IPS DF 6.9 (cell line): ENCODE measurements around the gene CCDC83.
"Not testable (repeated sequence)": the region's sequence is repeated elsewhere in the genome, so short reads cannot be mapped to it uniquely, and the experiment has no call there.

ENCODE experiments used
- DNase-seq: peaks from one replicate; pipeline ENCODE4 v3.0.0-alpha.2; 2013; ENCODE audit warnings: low read depth, low spot score
- H3K27ac ChIP-seq: one replicate; pipeline ENCODE4 v1.5.1; 2013; ENCODE audit warnings: low read length, control low read depth
- H3K27me3 ChIP-seq: 2 replicates; pipeline ENCODE4 v1.6.1; 2013; ENCODE audit warnings: mild to moderate bottlenecking, low read length; ENCODE audit not compliant: control insufficient read depth, insufficient read depth
- H3K36me3 ChIP-seq: 2 replicates; pipeline ENCODE4 v1.6.1; 2013; ENCODE audit warnings: low read length; ENCODE audit not compliant: control insufficient read depth, insufficient read depth
- H3K4me1 ChIP-seq: 2 replicates; pipeline ENCODE4 v1.6.1; 2013; ENCODE audit warnings: low read length; ENCODE audit not compliant: control insufficient read depth, insufficient read depth
- H3K4me3 ChIP-seq: 2 replicates; pipeline ENCODE4 v1.5.1; 2013; ENCODE audit warnings: mild to moderate bottlenecking, low read length
- H3K9me3 ChIP-seq: 2 replicates; pipeline ENCODE4 v1.6.1; 2013; ENCODE audit warnings: low read length, inconsistent platforms; ENCODE audit not compliant: control insufficient read depth, insufficient read depth
- WGBS: extraction: QIAGEN DNeasy Blood & Tissue Kit; methylation state at CpG from one replicate; pipeline ENCODE4 v1.1.7; 2013; ENCODE audit warnings: mixed read lengths, missing lambda C conversion rate; ENCODE audit not compliant: insufficient read length, insufficient coverage; 5-methylcytosine and 5-hydroxymethylcytosine counted together

CCDC83 gene

DNA sequence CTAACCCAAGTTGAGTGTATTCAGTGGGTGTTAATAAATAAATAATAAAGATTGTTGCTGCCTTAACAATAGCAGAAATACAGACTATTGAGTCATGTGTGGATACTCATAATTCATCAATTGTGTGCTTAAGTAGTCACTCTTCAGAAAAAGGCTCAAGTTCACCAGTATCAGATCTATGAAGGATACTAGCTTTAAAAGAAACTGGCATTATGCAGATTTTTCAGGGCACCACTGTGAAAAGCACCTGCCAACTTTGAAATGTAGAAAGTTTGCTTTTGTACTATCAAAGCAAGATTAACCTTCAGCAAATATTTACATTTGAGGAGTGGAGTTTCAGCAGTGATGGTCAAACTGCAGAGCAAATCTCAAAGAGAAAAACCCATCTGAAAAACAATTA lies 24.1 kb upstream of the CCDC83 start:
- Histone ChIP-seq H3K27ac (no peak overlapping the region), H3K4me1 (no peaks in the 10 kb centered on the region), H3K4me3 (no peak overlapping the region), H3K9me3 (no peaks in the 10 kb centered on the region), H3K27me3 (no peaks in the 10 kb centered on the region), H3K36me3 (no peaks in the 10 kb centered on the region)
- no peak for DNase-seq

DNA sequence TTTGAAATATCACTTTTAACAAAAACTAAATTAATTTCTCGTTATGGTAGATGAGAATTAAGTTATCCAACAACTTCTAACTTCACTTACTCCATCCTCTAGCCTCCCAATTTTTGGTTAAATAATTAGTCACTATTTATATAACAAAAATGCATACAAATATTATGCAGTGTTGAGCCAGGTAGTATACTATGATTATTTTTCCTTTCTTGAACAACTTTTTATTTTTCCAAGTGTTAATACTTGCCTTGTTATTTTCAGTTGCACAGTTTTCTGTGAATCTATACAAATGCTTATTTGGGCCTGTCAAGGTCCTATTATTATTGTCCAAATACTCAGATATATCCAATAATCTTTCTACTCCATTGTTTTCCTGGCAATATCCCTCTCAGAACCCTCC lies 19.9 kb upstream of the CCDC83 start:
- WGBS, result 100% methylated on average over 1 of the region's 1 CpG
- Histone ChIP-seq H3K4me3 (no peak overlapping the region), H3K4me1 (no peaks in the 10 kb centered on the region), H3K27me3 (no peaks in the 10 kb centered on the region), H3K36me3 (no peaks in the 10 kb centered on the region), H3K27ac (no peak overlapping the region), H3K9me3 (no peaks in the 10 kb centered on the region)
- DNase-seq, result no peak

DNA sequence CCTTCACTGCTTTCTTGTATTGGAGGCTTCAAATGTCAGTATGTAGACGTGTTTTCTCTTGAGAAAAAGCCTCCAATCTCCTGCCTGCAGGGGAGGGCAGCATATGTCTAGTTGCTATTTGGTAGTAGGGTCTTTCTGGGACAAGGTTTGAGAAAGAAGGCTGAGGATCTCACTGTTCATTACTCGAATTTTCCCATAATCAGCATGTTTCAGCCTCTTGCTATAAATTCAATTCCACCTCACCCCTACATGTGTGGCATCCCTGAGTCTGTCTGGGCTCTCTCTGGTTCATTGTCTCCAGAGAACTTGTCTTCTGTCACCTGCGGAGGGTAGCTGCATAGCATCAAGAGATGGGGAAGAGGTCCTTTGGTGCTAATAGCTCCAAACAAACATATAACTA lies 19.5 kb upstream of the CCDC83 start:
- Histone ChIP-seq H3K4me3 (no peak overlapping the region), H3K4me1 (no peaks in the 10 kb centered on the region), H3K36me3 (no peaks in the 10 kb centered on the region), H3K27ac (no peak overlapping the region), H3K9me3 (no peaks in the 10 kb centered on the region), H3K27me3 (no peaks in the 10 kb centered on the region)
- WGBS, result no CpG with 5 or more reads among the region's 3 CpGs
- no peak for DNase-seq

- not testable (repeated sequence) for H3K36me3 ChIP-seq, H3K27ac ChIP-seq, DNase-seq, H3K4me1 ChIP-seq, H3K4me3 ChIP-seq, H3K9me3 ChIP-seq, H3K27me3 ChIP-seq
Observed at GRCh38 chr11:85840932-85841331, 14.3 kb upstream of the CCDC83 start.

DNA sequence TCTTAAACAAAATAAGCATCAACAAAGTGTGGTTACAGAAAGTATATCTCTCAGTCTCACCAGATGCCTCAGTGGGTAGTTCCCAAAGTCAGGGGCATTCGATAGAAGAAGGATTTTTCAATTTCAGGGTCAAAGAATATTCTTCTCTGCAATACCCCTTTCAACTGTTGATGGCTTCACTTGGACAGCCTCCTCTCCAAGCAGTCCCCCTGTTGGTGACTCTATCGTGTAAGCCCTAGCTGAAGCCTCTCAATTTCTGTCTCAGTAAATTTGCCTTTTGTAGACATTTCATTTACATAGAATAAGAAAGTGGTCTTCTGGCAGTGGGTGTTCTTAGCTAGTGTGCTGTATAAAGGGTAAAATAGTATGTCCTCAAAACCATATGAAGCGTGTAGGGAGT lies 11.3 kb upstream of the CCDC83 start:
- no CpG with 5 or more reads among the region's 3 CpGs for WGBS
- Histone ChIP-seq H3K9me3 (no peaks in the 10 kb centered on the region; the same call in 1 of the 2 replicates), H3K27me3 (no peaks in the 10 kb centered on the region), H3K4me1 (no peaks in the 10 kb centered on the region), H3K36me3 (no peaks in the 10 kb centered on the region), H3K27ac (no peak overlapping the region), H3K4me3 (no peak overlapping the region)
- DNase-seq, result no peak

DNA sequence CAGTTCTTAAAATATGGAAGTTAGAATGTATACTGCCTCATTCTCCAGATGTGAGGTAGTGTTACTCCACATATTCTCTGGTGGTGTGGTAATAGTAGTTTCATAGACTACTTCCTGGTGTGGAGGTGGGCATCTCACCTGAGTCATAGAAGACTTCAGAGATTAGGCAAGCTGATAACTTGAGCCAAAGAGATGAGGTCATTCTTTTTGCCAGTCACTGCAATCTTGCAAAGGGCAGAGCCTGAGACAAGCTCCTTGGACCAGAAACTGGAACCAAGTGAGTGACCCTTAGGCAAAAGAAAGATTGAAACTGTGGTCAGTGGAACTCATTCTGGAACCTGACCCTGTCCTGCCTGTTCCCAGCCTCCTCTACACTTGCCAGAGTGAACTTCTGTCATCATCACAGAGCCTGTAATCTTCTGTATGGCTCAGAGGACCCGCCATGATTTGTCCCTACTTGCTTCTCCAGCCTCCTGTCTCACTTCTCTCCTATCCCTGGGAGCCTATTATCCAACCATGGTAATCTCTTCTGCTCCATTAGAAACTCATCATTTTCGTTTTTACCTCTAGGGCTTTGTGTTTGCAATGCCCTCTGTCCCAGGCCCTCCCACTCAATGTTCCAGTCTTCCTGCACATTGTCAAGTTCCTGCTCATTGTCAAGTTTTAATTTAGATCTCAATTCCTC lies 10.6 kb upstream of the CCDC83 start:
- no peak overlapping the region for H3K27ac ChIP-seq
- H3K9me3 ChIP-seq, result no peaks in the 10 kb centered on the region; the same call in 1 of the 2 replicates
- no peak overlapping the region for H3K4me3 ChIP-seq
- no peaks in the 10 kb centered on the region for H3K4me1 ChIP-seq
- no peak for DNase-seq
- no peaks in the 10 kb centered on the region for H3K27me3 ChIP-seq
- no peaks in the 10 kb centered on the region for H3K36me3 ChIP-seq
- no CpG with 5 or more reads among the region's 2 CpGs for WGBS

GRCh38 chr11:85845124-85845631 lies 10.0 kb upstream of the CCDC83 start:
- WGBS, result no CpG with 5 or more reads among the region's 1 CpG
- Histone ChIP-seq H3K4me1 (no peaks in the 10 kb centered on the region), H3K4me3 (no peak overlapping the region), H3K27ac (no peak overlapping the region), H3K9me3 (no peaks in the 10 kb centered on the region; the same call in 1 of the 2 replicates), H3K36me3 (no peaks in the 10 kb centered on the region), H3K27me3 (no peaks in the 10 kb centered on the region)
- DNase-seq, result no peak

DNA sequence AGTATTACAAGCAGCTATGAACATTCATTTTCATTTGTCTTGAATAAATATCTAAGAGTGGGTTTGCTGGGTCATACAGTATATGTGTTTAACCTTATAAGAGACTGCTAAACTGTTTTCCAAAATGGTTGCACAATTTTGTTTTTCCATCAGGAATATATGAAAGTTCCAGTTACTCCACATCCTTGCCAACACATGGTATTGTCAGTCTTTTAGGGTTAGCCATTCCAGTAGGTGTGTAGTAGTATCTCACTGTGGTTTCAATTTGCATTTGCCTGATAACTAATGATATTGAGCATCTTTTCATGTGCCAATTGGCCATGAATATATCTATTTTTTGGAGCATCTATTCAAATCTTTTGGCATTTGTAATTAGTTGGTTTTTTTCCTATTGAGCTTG lies 7.7 kb upstream of the CCDC83 start:
- Histone ChIP-seq H3K4me3 (no peak overlapping the region), H3K36me3 (peaks cover 2% of the 10 kb centered on the region; the same call in 1 of the 2 replicates), H3K27me3 (no peaks in the 10 kb centered on the region), H3K27ac (no peak overlapping the region), H3K4me1 (no peaks in the 10 kb centered on the region), H3K9me3 (no peaks in the 10 kb centered on the region; the same call in 1 of the 2 replicates)
- no peak for DNase-seq

DNA sequence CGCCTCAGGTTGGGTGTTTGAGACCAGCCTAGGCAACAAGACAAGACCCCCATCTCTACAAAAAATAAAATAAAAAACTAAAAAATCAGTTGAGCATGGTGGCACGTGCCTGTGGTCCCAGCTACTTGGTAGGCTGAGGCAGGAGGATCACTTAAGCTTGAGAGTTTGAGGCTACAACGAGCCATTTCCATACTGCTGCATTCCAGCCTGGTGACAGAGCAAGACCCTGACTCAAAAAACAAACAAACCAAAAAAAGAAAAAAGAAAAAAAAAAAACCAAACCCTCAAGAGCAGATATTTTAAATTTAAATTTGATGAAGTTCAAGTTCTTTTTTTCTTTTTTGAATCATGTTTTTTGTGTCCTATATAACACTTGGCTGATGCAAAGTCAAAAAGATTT lies 7.2 kb upstream of the CCDC83 start:
- DNase-seq, result no peak
- no CpG with 5 or more reads among the region's 3 CpGs for WGBS
- H3K27ac ChIP-seq, result no peak overlapping the region

DNA sequence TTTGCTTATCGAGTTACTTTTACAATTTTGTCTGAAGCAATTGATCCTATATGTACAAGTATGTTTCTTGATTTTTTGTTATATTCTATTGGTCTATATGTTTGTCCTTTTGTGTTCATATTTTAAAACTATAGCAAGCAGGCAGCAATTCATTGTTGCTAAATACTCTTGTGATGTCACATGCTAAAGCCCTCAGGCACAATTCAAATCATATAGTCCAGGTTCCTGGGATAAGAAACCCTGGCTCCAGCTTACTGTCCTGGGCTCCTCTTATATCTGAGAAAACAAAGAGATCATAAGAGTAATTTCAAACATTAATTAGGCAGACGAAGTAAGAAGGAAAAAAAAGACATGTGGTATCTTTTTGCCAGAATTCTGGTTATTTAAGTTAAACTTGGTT lies 6.6 kb upstream of the CCDC83 start:
- Histone ChIP-seq H3K36me3 (peaks cover 3% of the 10 kb centered on the region; the same call in 1 of the 2 replicates), H3K9me3 (no peaks in the 10 kb centered on the region; the same call in 1 of the 2 replicates), H3K27me3 (no peaks in the 10 kb centered on the region), H3K4me1 (no peaks in the 10 kb centered on the region), H3K27ac (no peak overlapping the region), H3K4me3 (no peak overlapping the region)
- no CpG with 5 or more reads among the region's 2 CpGs for WGBS
- DNase-seq, result no peak

More for the DNA sequence above, 7.2 kb upstream of the CCDC83 start:
- Histone ChIP-seq H3K4me3 (no peak overlapping the region), H3K27me3 (no peaks in the 10 kb centered on the region), H3K9me3 (no peaks in the 10 kb centered on the region; the same call in 1 of the 2 replicates), H3K36me3 (peaks cover 3% of the 10 kb centered on the region; the same call in 1 of the 2 replicates), H3K4me1 (no peaks in the 10 kb centered on the region)

- WGBS, result no CpG with 5 or more reads among the region's 33 CpGs
Observed at GRCh38 chr11:85852754-85853153, 2.4 kb upstream of the CCDC83 start.

More at GRCh38 chr11:85852754-85853153, 2.4 kb upstream of the CCDC83 start:
- DNase-seq, H3K4me3 ChIP-seq, H3K27me3 ChIP-seq, H3K36me3 ChIP-seq, H3K9me3 ChIP-seq, H3K27ac ChIP-seq, H3K4me1 ChIP-seq: not testable (repeated sequence)
